GM21360 (cell line): ENCODE data around the gene PDE4B.

Experiments used
- ATAC-seq: cut with Tn5 transposase; IDR thresholded peaks from one replicate; pipeline ENCODE4 v1.9.1; 2021; ENCODE audit warnings: mild to moderate bottlenecking, moderate library complexity; ENCODE audit not compliant: unreplicated experiment

PDE4B gene

GRCh38 chr1:66327588-66327987, 534.9 kb downstream of the PDE4B start:
- ATAC-seq, result peak; percentile 33

- no peak for ATAC-seq
These were observed 536.2 kb downstream of the PDE4B start for GRCh38 chr1:66328896-66329295.

- no peak for ATAC-seq
These were observed 538.0 kb downstream of the PDE4B start for GRCh38 chr1:66330722-66331141.

- ATAC-seq, result peak; percentile 29
These were observed 539.2 kb downstream of the PDE4B start for GRCh38 chr1:66331658-66332547.

GRCh38 chr1:66332548-66332901, 539.8 kb downstream of the PDE4B start:
- peak; percentile 2 for ATAC-seq

GRCh38 chr1:66333466-66334199, 540.9 kb downstream of the PDE4B start:
- no peak for ATAC-seq

GRCh38 chr1:66334318-66334717, 541.6 kb downstream of the PDE4B start:
- no peak for ATAC-seq

GRCh38 chr1:66335125-66335524, 542.4 kb downstream of the PDE4B start:
- no peak for ATAC-seq

GRCh38 chr1:66335859-66336640, 543.4 kb downstream of the PDE4B start:
- peak; percentile 83 for ATAC-seq

GRCh38 chr1:66336641-66336990, 543.9 kb downstream of the PDE4B start:
- no peak for ATAC-seq

GRCh38 chr1:66337249-66337648, 544.6 kb downstream of the PDE4B start:
- no peak for ATAC-seq

- no peak for ATAC-seq
These were observed 547.2 kb downstream of the PDE4B start for GRCh38 chr1:66339944-66340343.

GRCh38 chr1:66341446-66342089, 548.9 kb downstream of the PDE4B start:
- ATAC-seq, result no peak

GRCh38 chr1:66342707-66343106, 550.0 kb downstream of the PDE4B start:
- no peak for ATAC-seq

- no peak for ATAC-seq
These were observed 551.1 kb downstream of the PDE4B start for GRCh38 chr1:66343569-66344325.

- no peak for ATAC-seq
These were observed 553.5 kb downstream of the PDE4B start for GRCh38 chr1:66346057-66346795.

- ATAC-seq, result no peak
These were observed 554.2 kb downstream of the PDE4B start for GRCh38 chr1:66346873-66347272.

- ATAC-seq, result no peak
These were observed 556.1 kb downstream of the PDE4B start for GRCh38 chr1:66348776-66349175.

GRCh38 chr1:66349242-66349641, 556.5 kb downstream of the PDE4B start:
- ATAC-seq, result no peak
